Smooth muscle cell (in vitro differentiated cells): ENCODE measurements around the gene FSTL4. TPM values are rescaled to one million over a fixed set of nuclear protein-coding genes. Genes with fewer than 3 reads are reported as not detected.

ENCODE experiments used
- DNase-seq: peaks from one replicate; lab custom pipeline; 2025; ENCODE audit not compliant: unreplicated experiment; lab: John Stamatoyannopoulos, UW
- H2AFZ ChIP-seq: fragments of 200-600 bp; sonication (generic); 2 replicates; pipeline ENCODE4 v1.6.0; 2016; ENCODE audit warnings: antibody characterized with exemption, low read depth, mild to moderate bottlenecking
- H3F3A ChIP-seq: fragments of 200-600 bp; sonication (generic); 2 replicates; pipeline ENCODE4 v1.6.0; 2017; ENCODE audit warnings: antibody characterized with exemption, low read depth
- H3K27ac ChIP-seq: fragments of 200-600 bp; sonication (generic); 2 replicates; pipeline ENCODE4 v1.5.1; 2016; ENCODE audit warnings: low read depth, mild to moderate bottlenecking
- H3K27me3 ChIP-seq: fragments of 200-600 bp; sonication (generic); 2 replicates; pipeline ENCODE4 v1.6.1; 2016; ENCODE audit warnings: low read depth, mild to moderate bottlenecking
- H3K36me3 ChIP-seq: fragments of 200-600 bp; sonication (generic); 2 replicates; pipeline ENCODE4 v1.5.1; 2016; ENCODE audit warnings: low read depth
- H3K4me1 ChIP-seq: fragments of 200-600 bp; sonication (generic); 2 replicates; pipeline ENCODE4 v1.5.1; 2016; ENCODE audit warnings: low read depth
- H3K4me2 ChIP-seq: fragments of 200-600 bp; sonication (generic); 2 replicates; pipeline ENCODE4 v1.6.0; 2016; ENCODE audit warnings: mild to moderate bottlenecking
- H3K4me3 ChIP-seq: fragments of 200-600 bp; sonication (generic); 2 replicates; pipeline ENCODE4 v1.5.1; 2016; ENCODE audit warnings: mild to moderate bottlenecking
- H3K79me2 ChIP-seq: fragments of 200-600 bp; sonication (generic); 2 replicates; pipeline ENCODE4 v1.6.0; 2016; ENCODE audit warnings: low read depth, mild to moderate bottlenecking
- H3K9ac ChIP-seq: fragments of 200-600 bp; sonication (generic); 2 replicates; pipeline ENCODE4 v1.6.0; 2016; ENCODE audit warnings: low read depth
- H3K9me3 ChIP-seq: fragments of 200-600 bp; sonication (generic); replicated peaks from 2 replicates; pipeline ENCODE4 v1.5.1; 2016; ENCODE audit warnings: low read depth
- H4K20me1 ChIP-seq: fragments of 200-600 bp; sonication (generic); 2 replicates; pipeline ENCODE4 v1.6.0; 2016; ENCODE audit warnings: low read depth
- CTCF ChIP-seq: fragments of 200-600 bp; sonication (generic); IDR thresholded peaks from 2 replicates; pipeline ENCODE4 v1.5.1; 2017; ENCODE audit warnings: borderline replicate concordance, mild to moderate bottlenecking, antibody characterized with exemption; ENCODE audit not compliant: insufficient read depth, poor library complexity, severe bottlenecking
- WGBS: methylation state at CpG from one replicate; pipeline ENCODE4 v1.1.7; 2016; ENCODE audit warnings: low lambda C conversion rate; 5-methylcytosine and 5-hydroxymethylcytosine counted together
- polyA plus RNA-seq: library from polyadenylated mRNA; unstranded; fragments of >200 nt; fragmentation: Nextera tagmentation; extraction: Ambion mirVana; gene quantifications from 2 replicates; pipeline ENCODE4 v1.2.1, GENCODE V29; 2016
- total RNA-seq: library from RNA; depleted of rRNA; stranded (reverse); fragments of >200 nt; gene quantifications from 2 replicates; pipeline ENCODE4 v1.2.3, GENCODE V29; 2014

The FSTL4 gene
- total and polyA plus RNA-seq, 2 experiments from 2014 or later = 0.49 TPM; not detected in 1

GRCh38 chr5:133497608-133498348, 114.6 kb downstream of the FSTL4 start:
- Histone ChIP-seq H3K4me1 (no peaks in the 10 kb centered on the region), H3K36me3 (no peaks in the 10 kb centered on the region), H3K4me2 (no peak overlapping the region), H3K79me2 (no peaks in the 10 kb centered on the region), H3K27ac (no peak overlapping the region), H3K9me3 (no peaks in the 10 kb centered on the region), H3F3A (no peaks in the 10 kb centered on the region), H4K20me1 (no peaks in the 10 kb centered on the region), H3K9ac (no peak overlapping the region), H3K4me3 (no peak overlapping the region), H2AFZ (no peak overlapping the region), H3K27me3 (peaks cover 6% of the 10 kb centered on the region)
- TF ChIP-seq CTCF = no peak
- 90% methylated on average over 6 of the region's 6 CpGs for WGBS
- DNase-seq = no peak

- Histone ChIP-seq H2AFZ (no peak overlapping the region), H3F3A (no peaks in the 10 kb centered on the region), H3K4me1 (no peaks in the 10 kb centered on the region), H3K9me3 (no peaks in the 10 kb centered on the region), H4K20me1 (no peaks in the 10 kb centered on the region), H3K27ac (no peak overlapping the region), H3K4me2 (no peak overlapping the region), H3K27me3 (peaks cover 4% of the 10 kb centered on the region), H3K9ac (no peak overlapping the region), H3K79me2 (no peaks in the 10 kb centered on the region), H3K36me3 (no peaks in the 10 kb centered on the region), H3K4me3 (no peak overlapping the region)
- DNase-seq = no peak
- WGBS = 91% methylated on average over 7 of the region's 7 CpGs
- no peak for TF ChIP-seq CTCF
Observed at GRCh38 chr5:133496631-133497030, 115.7 kb downstream of the FSTL4 start.

- peaks cover 5% of the 10 kb centered on the region for H3K9me3 ChIP-seq
- no peak for DNase-seq
- 91% methylated on average over 8 of the region's 8 CpGs for WGBS
- H3K79me2 ChIP-seq = no peaks in the 10 kb centered on the region
- no peaks in the 10 kb centered on the region for H3K4me1 ChIP-seq
- H2AFZ ChIP-seq = no peak overlapping the region
- H3K27me3 ChIP-seq = peaks cover 4% of the 10 kb centered on the region
- no peaks in the 10 kb centered on the region for H3F3A ChIP-seq
- H4K20me1 ChIP-seq = no peaks in the 10 kb centered on the region
- no peak overlapping the region for H3K4me2 ChIP-seq
- TF ChIP-seq CTCF = no peak
- H3K36me3 ChIP-seq = no peaks in the 10 kb centered on the region
- H3K4me3 ChIP-seq = no peak overlapping the region
- H3K27ac ChIP-seq = no peak overlapping the region
- H3K9ac ChIP-seq = no peak overlapping the region
Observed at GRCh38 chr5:133494923-133495246, 117.5 kb downstream of the FSTL4 start.
